Testis (tissue), 2 donors: ENCODE data around the gene MGAT5B.

ENCODE experiments used
- POLR2A ChIP-seq: fragments of 450-650 bp; IDR thresholded peaks from one replicate; pipeline ENCODE4 v1.6.1; 2017; ENCODE audit warnings: antibody characterized with exemption, mild to moderate bottlenecking, moderate library complexity
- TF ChIP-seq, protein P1 (sequence below), 3 experiments: fragments of 450-650 bp in 2 of 3; fragments of 200-600 bp in 1 of 3; sonication (generic) in 1 of 3; IDR thresholded peaks; one replicate each; pipeline ENCODE4 v1.5.1; 2016 to 2019; ENCODE audit warnings: antibody characterized with exemption in 3 of 3, mild to moderate bottlenecking in 2 of 3, moderate library complexity in 1 of 3

DNA sequence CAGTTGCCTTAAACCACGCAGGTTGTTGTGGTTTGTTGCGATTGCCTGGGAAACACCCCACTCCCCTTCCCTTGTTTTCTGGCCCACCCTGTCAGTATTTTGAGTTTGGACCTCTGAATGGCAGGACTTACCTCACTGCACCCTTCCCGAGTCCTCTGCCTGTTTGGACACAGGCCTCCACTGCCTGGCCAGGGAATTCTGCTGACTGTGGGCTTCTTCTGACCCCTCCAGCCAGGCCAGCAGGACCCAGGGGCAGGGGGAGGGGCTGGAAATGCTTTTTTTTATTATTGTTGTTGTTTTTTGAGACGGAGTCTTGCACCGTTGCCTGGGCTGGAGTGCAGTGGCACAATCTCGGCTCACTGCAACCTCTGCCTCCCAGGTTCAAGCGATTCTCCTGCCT is 4.2 kb upstream of the MGAT5B start:
- TF ChIP-seq POLR2A = no peak
- TF ChIP-seq, protein P1, sequence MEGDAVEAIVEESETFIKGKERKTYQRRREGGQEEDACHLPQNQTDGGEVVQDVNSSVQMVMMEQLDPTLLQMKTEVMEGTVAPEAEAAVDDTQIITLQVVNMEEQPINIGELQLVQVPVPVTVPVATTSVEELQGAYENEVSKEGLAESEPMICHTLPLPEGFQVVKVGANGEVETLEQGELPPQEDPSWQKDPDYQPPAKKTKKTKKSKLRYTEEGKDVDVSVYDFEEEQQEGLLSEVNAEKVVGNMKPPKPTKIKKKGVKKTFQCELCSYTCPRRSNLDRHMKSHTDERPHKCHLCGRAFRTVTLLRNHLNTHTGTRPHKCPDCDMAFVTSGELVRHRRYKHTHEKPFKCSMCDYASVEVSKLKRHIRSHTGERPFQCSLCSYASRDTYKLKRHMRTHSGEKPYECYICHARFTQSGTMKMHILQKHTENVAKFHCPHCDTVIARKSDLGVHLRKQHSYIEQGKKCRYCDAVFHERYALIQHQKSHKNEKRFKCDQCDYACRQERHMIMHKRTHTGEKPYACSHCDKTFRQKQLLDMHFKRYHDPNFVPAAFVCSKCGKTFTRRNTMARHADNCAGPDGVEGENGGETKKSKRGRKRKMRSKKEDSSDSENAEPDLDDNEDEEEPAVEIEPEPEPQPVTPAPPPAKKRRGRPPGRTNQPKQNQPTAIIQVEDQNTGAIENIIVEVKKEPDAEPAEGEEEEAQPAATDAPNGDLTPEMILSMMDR (IDR thresholded peaks at IDR 0.05) = no peak
